ENCODE results near the gene CPNE5.

Gene CPNE5

GRCh38 chr6:36755435-36756348, 83.6 kb downstream of the CPNE5 start:
- H3K27me3 ChIP-seq (ENCODE audit: control insufficient read depth in 1 of 2, insufficient read depth in 2 of 2, low read length in 2 of 2): no peaks in the 10 kb centered on the region
- peaks cover 69 to 71% of the 10 kb centered on the region in 2 donors for H3K4me1 ChIP-seq (ENCODE audit: control insufficient read depth in 1 of 2, insufficient read depth in 2 of 2, low read length in 2 of 2)
- H3K27ac ChIP-seq (ENCODE audit: low read depth, low read length): no peak overlapping the region
- no peaks in the 10 kb centered on the region for H3K9me3 ChIP-seq (ENCODE audit: control insufficient read depth in 1 of 2, low read length in 2 of 2)
- peak overlapping the region in 1 of 2 donors; percentile 2 for H3K4me3 ChIP-seq (ENCODE audit: low read depth in 1 of 2, low read length in 2 of 2)
- no peaks in the 10 kb centered on the region for H3K36me3 ChIP-seq (ENCODE audit: control insufficient read depth in 1 of 2, insufficient read depth in 2 of 2, low read length in 2 of 2)
- H3K9ac ChIP-seq (ENCODE audit: low read depth in 1 of 2, low read length in 2 of 2): no peak overlapping the region

- H3K4me3 ChIP-seq (ENCODE audit: low read depth in 1 of 2, low read length in 2 of 2): no peak overlapping the region
- no peaks in the 10 kb centered on the region for H3K27me3 ChIP-seq (ENCODE audit: control insufficient read depth in 1 of 2, insufficient read depth in 2 of 2, low read length in 2 of 2)
- H3K36me3 ChIP-seq (ENCODE audit: control insufficient read depth in 1 of 2, insufficient read depth in 2 of 2, low read length in 2 of 2): no peaks in the 10 kb centered on the region
- H3K4me1 ChIP-seq (ENCODE audit: control insufficient read depth in 1 of 2, insufficient read depth in 2 of 2, low read length in 2 of 2): peaks cover 70 to 73% of the 10 kb centered on the region in 2 donors
- H3K27ac ChIP-seq (ENCODE audit: low read depth, low read length): no peak overlapping the region
- peak overlapping the region in 1 of 2 donors; percentile 35 for H3K9ac ChIP-seq (ENCODE audit: low read depth in 1 of 2, low read length in 2 of 2)
- H3K9me3 ChIP-seq (ENCODE audit: control insufficient read depth in 1 of 2, low read length in 2 of 2): no peaks in the 10 kb centered on the region
Observed at GRCh38 chr6:36754582-36755434, 84.4 kb downstream of the CPNE5 start.

GRCh38 chr6:36753671-36754405, 85.4 kb downstream of the CPNE5 start:
- H3K27me3 ChIP-seq (ENCODE audit: control insufficient read depth in 1 of 2, insufficient read depth in 2 of 2, low read length in 2 of 2): no peaks in the 10 kb centered on the region
- H3K36me3 ChIP-seq (ENCODE audit: control insufficient read depth in 1 of 2, insufficient read depth in 2 of 2, low read length in 2 of 2): no peaks in the 10 kb centered on the region
- H3K27ac ChIP-seq (ENCODE audit: low read depth, low read length): peak overlapping the region; percentile 53
- peak overlapping the region; percentile 12 to 39 for H3K9ac ChIP-seq (ENCODE audit: low read depth in 1 of 2, low read length in 2 of 2)
- peaks cover 68 to 71% of the 10 kb centered on the region in 2 donors for H3K4me1 ChIP-seq (ENCODE audit: control insufficient read depth in 1 of 2, insufficient read depth in 2 of 2, low read length in 2 of 2)
- H3K4me3 ChIP-seq (ENCODE audit: low read depth in 1 of 2, low read length in 2 of 2): no peak overlapping the region
- H3K9me3 ChIP-seq (ENCODE audit: control insufficient read depth in 1 of 2, low read length in 2 of 2): no peaks in the 10 kb centered on the region

- H3K4me1 ChIP-seq (ENCODE audit: control insufficient read depth in 1 of 2, insufficient read depth in 2 of 2, low read length in 2 of 2): peaks cover 62 to 63% of the 10 kb centered on the region in 2 donors
- H3K27ac ChIP-seq (ENCODE audit: low read depth, low read length): peak overlapping the region; percentile 53
- no peaks in the 10 kb centered on the region for H3K36me3 ChIP-seq (ENCODE audit: control insufficient read depth in 1 of 2, insufficient read depth in 2 of 2, low read length in 2 of 2)
- H3K9me3 ChIP-seq (ENCODE audit: control insufficient read depth in 1 of 2, low read length in 2 of 2): no peaks in the 10 kb centered on the region
- H3K9ac ChIP-seq (ENCODE audit: low read depth in 1 of 2, low read length in 2 of 2): peak overlapping the region; percentile 39 to 41
- peak overlapping the region; percentile 8 to 36 for H3K4me3 ChIP-seq (ENCODE audit: low read depth in 1 of 2, low read length in 2 of 2)
- no peaks in the 10 kb centered on the region for H3K27me3 ChIP-seq (ENCODE audit: control insufficient read depth in 1 of 2, insufficient read depth in 2 of 2, low read length in 2 of 2)
Observed at GRCh38 chr6:36752886-36753506, 86.2 kb downstream of the CPNE5 start.

GRCh38 chr6:36752187-36752885, 86.9 kb downstream of the CPNE5 start:
- no peaks in the 10 kb centered on the region for H3K36me3 ChIP-seq (ENCODE audit: control insufficient read depth in 1 of 2, insufficient read depth in 2 of 2, low read length in 2 of 2)
- peak overlapping the region; percentile 39 to 41 for H3K9ac ChIP-seq (ENCODE audit: low read depth in 1 of 2, low read length in 2 of 2)
- H3K4me3 ChIP-seq (ENCODE audit: low read depth in 1 of 2, low read length in 2 of 2): peak overlapping the region in 1 of 2 donors; percentile 36
- peaks cover 56 to 61% of the 10 kb centered on the region in 2 donors for H3K4me1 ChIP-seq (ENCODE audit: control insufficient read depth in 1 of 2, insufficient read depth in 2 of 2, low read length in 2 of 2)
- no peaks in the 10 kb centered on the region for H3K27me3 ChIP-seq (ENCODE audit: control insufficient read depth in 1 of 2, insufficient read depth in 2 of 2, low read length in 2 of 2)
- H3K9me3 ChIP-seq (ENCODE audit: control insufficient read depth in 1 of 2, low read length in 2 of 2): no peaks in the 10 kb centered on the region
- H3K27ac ChIP-seq (ENCODE audit: low read depth, low read length): peak overlapping the region; percentile 53

GRCh38 chr6:36751833-36752186, 87.4 kb downstream of the CPNE5 start:
- Histone ChIP-seq H3K4me3 (ENCODE audit: low read depth in 1 of 2, low read length in 2 of 2) (no peak overlapping the region), H3K36me3 (ENCODE audit: control insufficient read depth in 1 of 2, insufficient read depth in 2 of 2, low read length in 2 of 2) (no peaks in the 10 kb centered on the region), H3K4me1 (ENCODE audit: control insufficient read depth in 1 of 2, insufficient read depth in 2 of 2, low read length in 2 of 2) (peaks cover 52 to 55% of the 10 kb centered on the region in 2 donors), H3K9me3 (ENCODE audit: control insufficient read depth in 1 of 2, low read length in 2 of 2) (no peaks in the 10 kb centered on the region), H3K27me3 (ENCODE audit: control insufficient read depth in 1 of 2, insufficient read depth in 2 of 2, low read length in 2 of 2) (no peaks in the 10 kb centered on the region), H3K27ac (ENCODE audit: low read depth, low read length) (peak overlapping the region; percentile 46), H3K9ac (ENCODE audit: low read depth in 1 of 2, low read length in 2 of 2) (peak overlapping the region; percentile 15 to 39)

GRCh38 chr6:36751091-36751490, 88.2 kb downstream of the CPNE5 start:
- H3K4me1 ChIP-seq (ENCODE audit: control insufficient read depth in 1 of 2, insufficient read depth in 2 of 2, low read length in 2 of 2): peaks cover 46 to 48% of the 10 kb centered on the region in 2 donors
- no peak overlapping the region for H3K27ac ChIP-seq (ENCODE audit: low read depth, low read length)
- no peak overlapping the region for H3K4me3 ChIP-seq (ENCODE audit: low read depth in 1 of 2, low read length in 2 of 2)
- no peaks in the 10 kb centered on the region for H3K27me3 ChIP-seq (ENCODE audit: control insufficient read depth in 1 of 2, insufficient read depth in 2 of 2, low read length in 2 of 2)
- no peaks in the 10 kb centered on the region for H3K36me3 ChIP-seq (ENCODE audit: control insufficient read depth in 1 of 2, insufficient read depth in 2 of 2, low read length in 2 of 2)
- H3K9me3 ChIP-seq (ENCODE audit: control insufficient read depth in 1 of 2, low read length in 2 of 2): no peaks in the 10 kb centered on the region
- no peak overlapping the region for H3K9ac ChIP-seq (ENCODE audit: low read depth in 1 of 2, low read length in 2 of 2)

GRCh38 chr6:36749829-36750489, 89.3 kb downstream of the CPNE5 start:
- Histone ChIP-seq H3K4me3 (ENCODE audit: low read depth in 1 of 2, low read length in 2 of 2) (no peak overlapping the region), H3K36me3 (ENCODE audit: control insufficient read depth in 1 of 2, insufficient read depth in 2 of 2, low read length in 2 of 2) (no peaks in the 10 kb centered on the region), H3K27ac (ENCODE audit: low read depth, low read length) (no peak overlapping the region), H3K27me3 (ENCODE audit: control insufficient read depth in 1 of 2, insufficient read depth in 2 of 2, low read length in 2 of 2) (no peaks in the 10 kb centered on the region), H3K9me3 (ENCODE audit: control insufficient read depth in 1 of 2, low read length in 2 of 2) (no peaks in the 10 kb centered on the region), H3K9ac (ENCODE audit: low read depth in 1 of 2, low read length in 2 of 2) (no peak overlapping the region), H3K4me1 (ENCODE audit: control insufficient read depth in 1 of 2, insufficient read depth in 2 of 2, low read length in 2 of 2) (peaks cover 35 to 38% of the 10 kb centered on the region in 2 donors)

GRCh38 chr6:36746251-36746650, 93.0 kb downstream of the CPNE5 start:
- H3K4me1 ChIP-seq (ENCODE audit: control insufficient read depth in 1 of 2, insufficient read depth in 2 of 2, low read length in 2 of 2): peaks cover 28 to 31% of the 10 kb centered on the region in 2 donors
- H3K9me3 ChIP-seq (ENCODE audit: control insufficient read depth in 1 of 2, low read length in 2 of 2): no peaks in the 10 kb centered on the region
- H3K27me3 ChIP-seq (ENCODE audit: control insufficient read depth in 1 of 2, insufficient read depth in 2 of 2, low read length in 2 of 2): no peaks in the 10 kb centered on the region
- no peaks in the 10 kb centered on the region for H3K36me3 ChIP-seq (ENCODE audit: control insufficient read depth in 1 of 2, insufficient read depth in 2 of 2, low read length in 2 of 2)
- no peak overlapping the region for H3K4me3 ChIP-seq (ENCODE audit: low read depth in 1 of 2, low read length in 2 of 2)
- H3K27ac ChIP-seq (ENCODE audit: low read depth, low read length): no peak overlapping the region
- H3K9ac ChIP-seq (ENCODE audit: low read depth in 1 of 2, low read length in 2 of 2): no peak overlapping the region
